Esophagus squamous epithelium (tissue), 5 donors: Measurements from ENCODE around the gene CAPN12. TPM values are rescaled to one million over a fixed set of nuclear protein-coding genes. Genes with fewer than 3 reads are reported as not detected.

Experiments used
- DNase-seq: peaks from one replicate; lab custom pipeline; 2025; lab: John Stamatoyannopoulos, UW
- H3K27ac ChIP-seq, 4 donors: fragments of 200-600 bp; sonication (generic); one replicate each; pipeline ENCODE4 v1.5.1; 2016 to 2019; ENCODE audit warnings: mild to moderate bottlenecking in 1 of 4
- H3K27me3 ChIP-seq, 4 donors: fragments of 200-600 bp; sonication (generic); 1 replicate in 3 of 4; 2 replicates in 1 of 4; pipeline versions ENCODE4 v1.5.1 to v1.6.0; 2017 to 2021; ENCODE audit warnings: antibody characterized with exemption in 1 of 4
- H3K36me3 ChIP-seq, 3 donors: fragments of 200-600 bp; sonication (generic); one replicate each; pipeline ENCODE4 v1.5.1; 2016 to 2019
- H3K4me1 ChIP-seq, 3 donors: fragments of 200-600 bp; sonication (generic); one replicate each; pipeline ENCODE4 v1.5.1; 2017 to 2019
- H3K4me3 ChIP-seq, 4 donors: fragments of 200-600 bp; sonication (generic); 1 replicate in 3 of 4; 2 replicates in 1 of 4; pipeline ENCODE4 v1.5.1; 2016 to 2019; ENCODE audit warnings: mild to moderate bottlenecking in 2 of 4, moderate library complexity in 1 of 4
- H3K9me3 ChIP-seq, 3 donors: fragments of 200-600 bp; sonication (generic); one replicate each; pipeline ENCODE4 v1.5.1; 2016 to 2019
- CTCF ChIP-seq, 6 experiments: fragments of 450-650 bp in 4 of 6; fragments of 200-600 bp in 2 of 6; sonication (generic) in 2 of 6; IDR thresholded peaks; one replicate each; pipeline ENCODE4 v1.5.1; 2016 to 2019; ENCODE audit warnings: antibody characterized with exemption in 6 of 6, mild to moderate bottlenecking in 4 of 6, moderate library complexity in 4 of 6
- POLR2A ChIP-seq, 4 donors: fragments of 450-650 bp; IDR thresholded peaks; one replicate each; pipeline ENCODE4 v1.6.1; 2017; ENCODE audit warnings: antibody characterized with exemption in 4 of 4, mild to moderate bottlenecking in 4 of 4, moderate library complexity in 3 of 4
- WGBS, 2 donors: methylation state at CpG; one replicate each; pipeline ENCODE4 v1.1.5; 2018; 5-methylcytosine and 5-hydroxymethylcytosine counted together
- intact Hi-C: fragments of 100-400 bp; cut with DNase I; formaldehyde crosslinking; loops from one replicate; pipeline ENCODE4 v1.15.0; 2022
- total RNA-seq, 4 donors: library from RNA; depleted of rRNA; stranded (reverse); fragments of >200 nt; gene quantifications; one replicate each; pipeline ENCODE4 v1.1.0, GENCODE V29; 2016
- donor health status: DM: yes; HTN: yes; CAD: no.

CAPN12 gene
- total RNA-seq, 4 donors from 2014 or later = 1.5 to 4.2 (median 1.8) TPM

- no peak for DNase-seq
- WGBS, 2 donors = 89% methylated on average over 3 to 4 of the region's 11 CpGs
- Histone ChIP-seq H3K4me3 (no peak overlapping the region), H3K27ac (peak overlapping the region in 1 of 4 donors; percentile 80), H3K9me3 (no peaks in the 10 kb centered on the region), H3K4me1 (peaks cover 11 to 62% (median 24%) of the 10 kb centered on the region in 3 donors), H3K27me3 (no peaks in the 10 kb centered on the region), H3K36me3 (peaks cover 54 to 100% (median 68%) of the 10 kb centered on the region in 3 donors)
- intact Hi-C loops = no loop called here
- TF ChIP-seq POLR2A (IDR thresholded peaks at IDR 0.05) (no peak), CTCF (IDR thresholded peaks at IDR 0.05) (no peak)
These were observed 26.4 kb downstream of the CAPN12 start for GRCh38 chr19:38717855-38718254.

GRCh38 chr19:38717051-38717450, 27.2 kb downstream of the CAPN12 start:
- H3K27ac ChIP-seq = peak overlapping the region in 1 of 4 donors; percentile 17
- no peak overlapping the region for H3K4me3 ChIP-seq
- no peak for TF ChIP-seq CTCF (IDR thresholded peaks at IDR 0.05)
- no peak for TF ChIP-seq POLR2A (IDR thresholded peaks at IDR 0.05)
- H3K9me3 ChIP-seq = no peaks in the 10 kb centered on the region
- no peak for DNase-seq
- intact Hi-C loops = no loop called here
- H3K27me3 ChIP-seq = no peaks in the 10 kb centered on the region
- H3K36me3 ChIP-seq = peaks cover 46 to 100% (median 60%) of the 10 kb centered on the region in 3 donors
- WGBS, 2 donors = 97% methylated on average over 5 of the region's 17 CpGs; no CpG with 5 or more reads in 1 of the 2 donors
- peaks cover 19 to 62% (median 32%) of the 10 kb centered on the region in 3 donors for H3K4me1 ChIP-seq

- no peak for DNase-seq
- intact Hi-C loops = no loop called here
- Histone ChIP-seq H3K9me3 (no peaks in the 10 kb centered on the region), H3K4me1 (peaks cover 33 to 62% (median 47%) of the 10 kb centered on the region in 3 donors), H3K27me3 (no peaks in the 10 kb centered on the region), H3K27ac (peak overlapping the region in 3 of 4 donors; percentile 39 to 82 (median 80)), H3K36me3 (peaks cover 36 to 100% (median 66%) of the 10 kb centered on the region in 3 donors), H3K4me3 (no peak overlapping the region)
- whole genome bisulfite sequencing, 2 donors = 91% methylated on average over 3 of the region's 3 CpGs
- TF ChIP-seq POLR2A (IDR thresholded peaks at IDR 0.05) (no peak), CTCF (IDR thresholded peaks at IDR 0.05) (peak in 1 of 6 experiments; percentile 8)
These were observed 28.7 kb downstream of the CAPN12 start for GRCh38 chr19:38715555-38715954.

GRCh38 chr19:38714354-38714778, 29.9 kb downstream of the CAPN12 start:
- Histone ChIP-seq H3K36me3 (peaks cover 35 to 100% (median 74%) of the 10 kb centered on the region in 3 donors), H3K4me1 (peaks cover 32 to 62% (median 46%) of the 10 kb centered on the region in 3 donors), H3K4me3 (no peak overlapping the region), H3K27ac (peak overlapping the region in 3 of 4 donors; percentile 80 to 86 (median 82)), H3K9me3 (no peaks in the 10 kb centered on the region), H3K27me3 (no peaks in the 10 kb centered on the region)
- no peak for TF ChIP-seq POLR2A (IDR thresholded peaks at IDR 0.05)
- no peak for TF ChIP-seq CTCF (IDR thresholded peaks at IDR 0.05)
- WGBS, 2 donors = 76% methylated on average over 7 of the region's 14 CpGs; no CpG with 5 or more reads in 1 of the 2 donors
- no peak for DNase-seq
- intact Hi-C loops = no loop called here

GRCh38 chr19:38713865-38714264, 30.4 kb downstream of the CAPN12 start:
- 93 to 95% methylated on average over 3 to 9 of the region's 14 CpGs for WGBS, 2 donors
- DNase-seq = no peak
- Histone ChIP-seq H3K36me3 (peaks cover 40 to 100% (median 75%) of the 10 kb centered on the region in 3 donors), H3K27ac (peak overlapping the region; percentile 26 to 86 (median 81)), H3K4me3 (no peak overlapping the region), H3K9me3 (no peaks in the 10 kb centered on the region), H3K27me3 (no peaks in the 10 kb centered on the region), H3K4me1 (peaks cover 27 to 62% (median 46%) of the 10 kb centered on the region in 3 donors)
- TF ChIP-seq CTCF (IDR thresholded peaks at IDR 0.05) (no peak), POLR2A (IDR thresholded peaks at IDR 0.05) (no peak)
- intact Hi-C loops = no loop called here
